ENCODE data around the gene CNPPD1. TPM values are rescaled to one million over a fixed set of nuclear protein-coding genes. Genes with fewer than 3 reads are reported as not detected.
A peak's percentile ranks its signal among the peaks of the same experiment; 100 is the strongest.

CNPPD1 gene
- polyA plus RNA-seq, 2 of the 4 experiments (the other 2 are of a cell fraction), result 22.4 to 27.6 TPM

GRCh38 chr2:219209236-219210195 lies 32.8 kb upstream of the CNPPD1 start:
- CTCF ChIA-PET, result interaction anchor here (0.9 to 8.6 kb wide), 7 partner anchors 7 to 207 kb away, joined by 3 to 56 read pairs (median 7); no protein-coding TSS in a partner anchor
- Histone ChIP-seq H3K4me3 (no peak overlapping the region), H3K9me3 (peaks cover 3% of the 10 kb centered on the region; the same call in 1 of the 3 replicates), H3K4me2 (no peak overlapping the region), H3K27ac (no peak overlapping the region), H3K4me1 (peaks cover 16% of the 10 kb centered on the region)
- ATAC-seq, result no peak
- POLR2A ChIA-PET, result interaction anchor here (1.2 to 3.9 kb wide), 2 partner anchors 9 to 33 kb away, joined by 4 to 25 read pairs; partner anchors contain the start of genes ABCB6 and CNPPD1
- DNase-seq (ENCODE audit: low read depth in 1 of 2, low spot score in 1 of 2), result no peak
- no peak for FAIRE-seq
- TF ChIP-seq RNF2 (IDR thresholded peaks at IDR 0.05; ENCODE audit: borderline replicate concordance, low read depth) (no peak), CBX8 (IDR thresholded peaks at IDR 0.05) (no peak), TP53 (CRISPR knock-in tag; IDR thresholded peaks at IDR 0.05) (no peak), HOXA7 (CRISPR knock-in tag; IDR thresholded peaks at IDR 0.05) (no peak), KDM5A (IDR thresholded peaks at IDR 0.05) (no peak), RARB (CRISPR knock-in tag; IDR thresholded peaks at IDR 0.05) (no peak)
- WGBS (ENCODE audit: missing lambda C conversion rate), result 92% methylated on average over 18 of the region's 18 CpGs

DNA sequence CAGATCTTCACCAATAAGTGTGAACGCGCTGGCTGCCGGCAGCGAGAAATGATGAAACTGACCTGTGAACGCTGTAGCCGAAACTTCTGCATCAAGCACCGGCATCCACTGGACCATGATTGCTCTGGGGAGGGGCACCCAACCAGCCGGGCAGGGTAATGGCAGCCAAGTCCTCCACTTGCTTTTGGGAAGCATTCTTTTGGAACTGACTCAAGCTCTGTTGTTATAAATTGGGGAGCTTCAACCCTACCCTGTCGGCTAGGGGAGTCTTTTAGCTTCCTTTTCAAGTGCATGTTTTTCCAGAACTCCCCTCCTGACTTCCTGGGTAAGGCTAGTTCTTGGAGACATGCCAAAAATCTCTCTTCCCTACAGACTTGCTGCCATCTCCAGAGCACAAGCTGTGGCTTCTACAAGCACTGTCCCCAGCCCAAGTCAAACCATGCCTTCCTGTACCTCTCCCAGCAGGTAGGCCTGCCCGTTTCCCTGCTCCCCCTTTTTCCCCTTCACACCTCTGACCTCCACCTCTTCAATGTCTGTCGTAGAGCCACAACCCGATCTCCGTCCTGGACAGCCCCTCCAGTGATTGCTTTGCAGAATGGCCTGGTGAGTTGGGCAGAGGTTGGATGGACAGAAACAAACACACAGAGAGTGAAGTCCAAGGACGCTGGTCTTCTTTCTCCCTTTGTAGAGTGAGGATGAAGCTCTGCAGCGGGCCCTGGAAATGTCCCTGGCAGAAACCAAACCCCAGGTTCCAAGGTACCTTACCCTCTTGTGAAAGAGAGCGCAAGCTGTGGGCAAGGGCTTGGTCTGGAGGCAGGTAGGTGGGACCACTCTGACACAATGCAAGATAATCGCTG lies 31.4 kb upstream of the CNPPD1 start:
- Histone ChIP-seq H3K9me3 (peaks cover 3% of the 10 kb centered on the region; the same call in 1 of the 3 replicates), H3K27ac (peak overlapping the region in 1 of 2 experiments; percentile 98; a peak in 3 of 6 replicates), H3K4me1 (peaks cover 16% of the 10 kb centered on the region), H3K4me2 (peak overlapping the region; percentile 85), H3K4me3 (no peak overlapping the region)
- FAIRE-seq (no peak), ATAC-seq (no peak), DNase-seq (ENCODE audit: low read depth in 1 of 2, low spot score in 1 of 2) (peak in 1 of 2 experiments; percentile 39)
- TF ChIP-seq REST (IDR thresholded peaks at IDR 0.05) (no peak), MAFK (IDR thresholded peaks at IDR 0.05; ENCODE audit: partially characterized antibody) (no peak), NFE2L2 (conservative IDR thresholded peaks at IDR 0.05; ENCODE audit: low read length) (no peak), PHF8 (IDR thresholded peaks at IDR 0.05; ENCODE audit: borderline replicate concordance, low read depth) (no peak), ZSCAN20 (CRISPR knock-in tag; IDR thresholded peaks at IDR 0.05) (no peak), HOXB5 (CRISPR knock-in tag; IDR thresholded peaks at IDR 0.05) (no peak), FOXS1 (CRISPR knock-in tag; IDR thresholded peaks at IDR 0.05) (no peak), ELK1 (IDR thresholded peaks at IDR 0.05; ENCODE audit: low read depth, low read length) (no peak), MYC (IDR thresholded peaks at IDR 0.05; ENCODE audit: borderline replicate concordance, low read length) (no peak), HDAC2 (IDR thresholded peaks at IDR 0.05) (no peak), CEBPB (IDR thresholded peaks at IDR 0.05) (no peak), JUN (IDR thresholded peaks at IDR 0.05) (no peak), ZNF302 (CRISPR knock-in tag; IDR thresholded peaks at IDR 0.05) (no peak), NPAS2 (CRISPR knock-in tag; IDR thresholded peaks at IDR 0.05; ENCODE audit: borderline replicate concordance) (no peak), POLR2A (IDR thresholded peaks at IDR 0.05; ENCODE audit: low read length) (no peak), CHD4 (IDR thresholded peaks at IDR 0.05; ENCODE audit: borderline replicate concordance) (no peak), FOSB (CRISPR knock-in tag; IDR thresholded peaks at IDR 0.05) (no peak), HEYL (CRISPR knock-in tag; IDR thresholded peaks at IDR 0.05) (no peak), JUNB (IDR thresholded peaks at IDR 0.05) (no peak)
- WGBS (ENCODE audit: missing lambda C conversion rate), result 83% methylated on average over 17 of the region's 17 CpGs
- ChIA-PET CTCF (interaction anchor here (0.6 to 8.6 kb wide), 10 partner anchors 9 to 90 kb away, joined by 3 to 56 read pairs (median 4); partner anchors contain the start of gene NHEJ1), POLR2A (interaction anchor here (0.5 to 3.9 kb wide), 4 partner anchors 10 to 214 kb away, joined by 3 to 25 read pairs (median 4); partner anchors contain the start of genes ABCB6 and CNPPD1)
